Measurements from ENCODE around the gene WNT9B.

WNT9B gene

GRCh38 chr17:46853896-46854444 lies 2.6 kb downstream of the WNT9B start:
- in situ Hi-C loops (cut with MboI; ENCODE audit: low sequenced_read_pairs): no loop called here

- in situ Hi-C loops (cut with MboI; ENCODE audit: low sequenced_read_pairs): no loop called here
Observed at GRCh38 chr17:46854515-46854914, 3.1 kb downstream of the WNT9B start.

GRCh38 chr17:46854948-46855347 lies 3.6 kb downstream of the WNT9B start:
- in situ Hi-C loops (cut with MboI; ENCODE audit: low sequenced_read_pairs): no loop called here

- in situ Hi-C loops (cut with MboI; ENCODE audit: low sequenced_read_pairs): no loop called here
Observed at GRCh38 chr17:46857600-46857999, 6.2 kb downstream of the WNT9B start.

GRCh38 chr17:46859996-46860395 lies 8.6 kb downstream of the WNT9B start:
- in situ Hi-C loops (cut with MboI; ENCODE audit: low sequenced_read_pairs): no loop called here

GRCh38 chr17:46862949-46863348 lies 11.6 kb downstream of the WNT9B start:
- in situ Hi-C loops (cut with MboI; ENCODE audit: low sequenced_read_pairs): no loop called here

- in situ Hi-C loops (cut with MboI; ENCODE audit: low sequenced_read_pairs): no loop called here
Observed at GRCh38 chr17:46863383-46864121, 12.2 kb downstream of the WNT9B start.

GRCh38 chr17:46865100-46865499 lies 13.7 kb downstream of the WNT9B start:
- in situ Hi-C loops (cut with MboI; ENCODE audit: low sequenced_read_pairs): no loop called here

GRCh38 chr17:46866325-46866724 lies 14.9 kb downstream of the WNT9B start:
- in situ Hi-C loops (cut with MboI; ENCODE audit: low sequenced_read_pairs): no loop called here

GRCh38 chr17:46866747-46867146 lies 15.4 kb downstream of the WNT9B start:
- in situ Hi-C loops (cut with MboI; ENCODE audit: low sequenced_read_pairs): no loop called here

- in situ Hi-C loops (cut with MboI; ENCODE audit: low sequenced_read_pairs): no loop called here
Observed at GRCh38 chr17:46868689-46869187, 17.4 kb downstream of the WNT9B start.

- in situ Hi-C loops (cut with MboI; ENCODE audit: low sequenced_read_pairs): no loop called here
Observed at GRCh38 chr17:46869296-46869695, 17.9 kb downstream of the WNT9B start.

GRCh38 chr17:46869975-46870803 lies 18.8 kb downstream of the WNT9B start:
- in situ Hi-C loops (cut with MboI; ENCODE audit: low sequenced_read_pairs): no loop called here

GRCh38 chr17:46872421-46872820 lies 21.0 kb downstream of the WNT9B start:
- in situ Hi-C loops (cut with MboI; ENCODE audit: low sequenced_read_pairs): no loop called here

GRCh38 chr17:46873941-46874645 lies 22.7 kb downstream of the WNT9B start:
- in situ Hi-C loops (cut with MboI; ENCODE audit: low sequenced_read_pairs): no loop called here

- in situ Hi-C loops (cut with MboI; ENCODE audit: low sequenced_read_pairs): no loop called here
Observed at GRCh38 chr17:46874906-46875305, 23.5 kb downstream of the WNT9B start.

GRCh38 chr17:46875849-46876352 lies 24.5 kb downstream of the WNT9B start:
- in situ Hi-C loops (cut with MboI; ENCODE audit: low sequenced_read_pairs): no loop called here

GRCh38 chr17:46876353-46876887 lies 25.0 kb downstream of the WNT9B start:
- in situ Hi-C loops (cut with MboI; ENCODE audit: low sequenced_read_pairs): no loop called here

- in situ Hi-C loops (cut with MboI; ENCODE audit: low sequenced_read_pairs): no loop called here
Observed at GRCh38 chr17:46876926-46877325, 25.5 kb downstream of the WNT9B start.

GRCh38 chr17:46877466-46877865 lies 26.1 kb downstream of the WNT9B start:
- in situ Hi-C loops (cut with MboI; ENCODE audit: low sequenced_read_pairs): no loop called here

GRCh38 chr17:46878055-46878454 lies 26.7 kb downstream of the WNT9B start:
- in situ Hi-C loops (cut with MboI; ENCODE audit: low sequenced_read_pairs): no loop called here
